K562 (cell line): Measurements from ENCODE around the gene EGFL7. TPM values are rescaled to one million over a fixed set of nuclear protein-coding genes. Genes with fewer than 3 reads are reported as not detected.
A peak's percentile ranks its signal among the peaks of the same experiment; 100 is the strongest.

Experiments used
- BRD4 ChIP-seq: fragments of 200-600 bp; sonication (generic); IDR thresholded peaks from 2 replicates; pipeline ENCODE4 v1.6.1; 2017; ENCODE audit warnings: inconsistent platforms
- CHCHD3 ChIP-seq: fragments of 250-450 bp; sonication (Bioruptor Pico); IDR thresholded peaks from 2 replicates; pipeline ENCODE4 v2.1.2; 2022; ENCODE audit warnings: mild to moderate bottlenecking
- FOSL1 ChIP-seq: fragments of 200-800 bp; sonication (Bioruptor generic); conservative IDR thresholded peaks from 2 replicates; pipeline ENCODE4 v1.6.1; 2016; ENCODE audit warnings: missing genetic modification characterization, missing compliant biosample characterization
- FOXA3 ChIP-seq, 2 experiments: fragments of 450-650 bp in 1 of 2; sonication (generic) in 1 of 2; formaldehyde crosslinking; IDR thresholded peaks in 1 of 2; conservative IDR thresholded peaks in 1 of 2; 2 replicates each; pipeline versions ENCODE4 v1.4.0 to v1.8.0; 2020 to 2022; ENCODE audit warnings: mild to moderate bottlenecking in 2 of 2, missing genetic modification reagents in 1 of 2
- HDAC8 ChIP-seq: fragments of 450-650 bp; IDR thresholded peaks from 2 replicates; pipeline ENCODE4 v1.6.1; 2016; ENCODE audit warnings: mild to moderate bottlenecking, missing genetic modification characterization, moderate library complexity, missing compliant biosample characterization
- HEY1 ChIP-seq: fragments of 250-450 bp; sonication (Bioruptor Pico); IDR thresholded peaks from 2 replicates; pipeline ENCODE4 v1.5.0; 2020; ENCODE audit warnings: mild to moderate bottlenecking, moderate library complexity, borderline replicate concordance
- HMBOX1 ChIP-seq: sonication (generic); IDR thresholded peaks from 2 replicates; pipeline ENCODE4 v1.6.1; 2016
- MAFG ChIP-seq: fragments of 450-650 bp; conservative IDR thresholded peaks from 2 replicates; pipeline ENCODE4 v1.6.1; 2016; ENCODE audit warnings: missing genetic modification characterization, missing compliant biosample characterization
- MAZ ChIP-seq, 2 experiments: fragments of 450-650 bp in 1 of 2; sonication (generic) in 1 of 2; formaldehyde crosslinking; IDR thresholded peaks in 1 of 2; conservative IDR thresholded peaks in 1 of 2; 2 replicates each; pipeline versions ENCODE4 v1.4.0 to v1.5.0; 2020; ENCODE audit warnings: mild to moderate bottlenecking in 1 of 2, missing genetic modification reagents in 1 of 2
- MBD1 ChIP-seq: fragments of 250-450 bp; sonication (Bioruptor Pico); IDR thresholded peaks from 2 replicates; pipeline ENCODE4 v1.8.0; 2022; ENCODE audit warnings: inconsistent platforms
- NFATC3 ChIP-seq: fragments of 450-650 bp; IDR thresholded peaks from 2 replicates; pipeline ENCODE4 v1.6.1; 2017; ENCODE audit warnings: mild to moderate bottlenecking
- NONO ChIP-seq, 2 experiments: fragments of 200-400 bp in 1 of 2; fragments of 450-650 bp in 1 of 2; formaldehyde crosslinking in 1 of 2; IDR thresholded peaks; 2 replicates each; pipeline ENCODE4 v1.6.1; 2017; ENCODE audit warnings: low read depth in 2 of 2, mild to moderate bottlenecking in 2 of 2, moderate library complexity in 2 of 2, low read length in 1 of 2
- NR2C2 ChIP-seq, 2 experiments: fragments of 200-800 bp in 1 of 2; sonication (Bioruptor generic) in 1 of 2; sonication (generic) in 1 of 2; formaldehyde crosslinking in 1 of 2; IDR thresholded peaks; 2 replicates each; pipeline versions ENCODE4 v1.6.1 to v1.8.0; 2016 to 2022; ENCODE audit warnings: mild to moderate bottlenecking in 1 of 2, missing compliant biosample characterization in 1 of 2, missing genetic modification characterization in 1 of 2, missing genetic modification reagents in 1 of 2
- NRF1 ChIP-seq, 2 experiments: fragments of 450-650 bp; IDR thresholded peaks in 1 of 2; conservative IDR thresholded peaks in 1 of 2; 2 replicates each; pipeline ENCODE4 v1.6.1; 2014; ENCODE audit warnings: mild to moderate bottlenecking in 2 of 2
- POLR2G ChIP-seq: fragments of 200-400 bp; formaldehyde crosslinking; IDR thresholded peaks from 2 replicates; pipeline ENCODE4 v1.6.1; 2017; ENCODE audit warnings: low read depth, mild to moderate bottlenecking, antibody characterized with exemption, low read length, moderate library complexity
- PURB ChIP-seq: sonication (generic); formaldehyde crosslinking; IDR thresholded peaks from 2 replicates; pipeline ENCODE4 v1.9.0; 2021; ENCODE audit warnings: low read depth, mild to moderate bottlenecking, missing genetic modification reagents
- SMAD4 ChIP-seq: fragments of 250-450 bp; sonication (Bioruptor Pico); conservative IDR thresholded peaks from 2 replicates; pipeline ENCODE4 v1.8.0; 2021; ENCODE audit warnings: inconsistent platforms, mild to moderate bottlenecking, moderate library complexity
- SMARCE1 ChIP-seq: fragments of 450-650 bp; IDR thresholded peaks from 2 replicates; pipeline ENCODE4 v1.7.1; 2016; ENCODE audit warnings: mild to moderate bottlenecking
- SNIP1 ChIP-seq: fragments of 450-650 bp; IDR thresholded peaks from 2 replicates; pipeline ENCODE4 v1.7.1; 2017; ENCODE audit warnings: low read depth, mild to moderate bottlenecking
- WHSC1 ChIP-seq: IDR thresholded peaks from one replicate; pipeline ENCODE4 v1.6.1; 2012; ENCODE audit warnings: low read length, control low read depth, inconsistent platforms
- YBX1 ChIP-seq: fragments of 450-650 bp; IDR thresholded peaks from 2 replicates; pipeline ENCODE4 v1.7.1; 2016; ENCODE audit warnings: mild to moderate bottlenecking
- YY1 ChIP-seq, 3 experiments: IDR thresholded peaks; 2 replicates each; pipeline ENCODE4 v1.6.1; 2011; ENCODE audit warnings: low read length in 2 of 3, mild to moderate bottlenecking in 2 of 3, moderate library complexity in 2 of 3, borderline replicate concordance in 1 of 3, control low read depth in 1 of 3, low read depth in 1 of 3; ENCODE audit not compliant: insufficient read depth in 3 of 3, insufficient replicate concordance in 2 of 3, control insufficient read depth in 1 of 3, insufficient read length in 1 of 3; ENCODE audit errors: extremely low read depth in 1 of 3
- ZBTB17 ChIP-seq: fragments of 450-650 bp; formaldehyde crosslinking; IDR thresholded peaks from 2 replicates; pipeline ENCODE4 v1.4.0; 2020; ENCODE audit warnings: mild to moderate bottlenecking
- ZFX ChIP-seq: sonication (generic); formaldehyde crosslinking; IDR thresholded peaks from 2 replicates; pipeline ENCODE4 v1.8.0; 2022; ENCODE audit warnings: mild to moderate bottlenecking, missing genetic modification reagents, moderate library complexity
- polyA plus RNA-seq, 8 experiments: library from polyadenylated mRNA; depleted of rRNA in 4 of 8; stranded (reverse) in 5 of 8; unstranded in 3 of 8; fragments of >200 nt; fragmentation: Nextera tagmentation in 2 of 8; fragmentation: Illumina TruSeq in 1 of 8; extraction: Ambion mirVana in 2 of 8; extraction: Trizol in 1 of 8; gene quantifications; 2 replicates each; pipeline versions ENCODE4 v1.2.1 to v1.2.3, GENCODE V29; 2011 to 2014; ENCODE audit warnings: inconsistent platforms in 1 of 8, missing spikeins in 1 of 8
- total RNA-seq, 7 experiments: library from RNA; depleted of rRNA in 6 of 7; stranded (reverse); fragments of >200 nt in 6 of 7; fragmentation: Illumina TruSeq in 2 of 7; extraction: Trizol in 2 of 7; gene quantifications; 2 replicates each; pipeline versions ENCODE4 v1.2.1 to v1.2.3, GENCODE V29; 2011 to 2021; ENCODE audit warnings: low replicate concordance in 1 of 7

Gene EGFL7
- total and polyA plus RNA-seq, 9 of the 15 experiments (the other 6 are each of a cell fraction or from before 2014, with no cell fraction given) = 1.5 to 286 (median 55.5) TPM

GRCh38 chr9:136644593-136645351 is 17.9 kb upstream of the EGFL7 start (continued):
- TF ChIP-seq POLR2G (peak; percentile 76), NR2C2 (CRISPR knock-in tag; IDR thresholded peaks at IDR 0.05) (no peak), NR2C2 (tag; IDR thresholded peaks at IDR 0.05) (peak; percentile 90), BRD4 (no peak), HDAC8 (tag) (no peak), CHCHD3 (CRISPR knock-in tag) (no peak), NRF1 (conservative IDR thresholded peaks at IDR 0.05 in 1 of 2, IDR thresholded peaks at IDR 0.05 in 1 of 2) (0 out of 4 replicates have a peak, but pooled peaks of 1 of the 2 experiments have one; percentile 26), FOXA3 (CRISPR knock-in tag; conservative IDR thresholded peaks at IDR 0.05 in 1 of 2, IDR thresholded peaks at IDR 0.05 in 1 of 2) (peak in 1 of 2 experiments; percentile 55; a peak in 1 of 4 replicates), ZFX (CRISPR knock-in tag) (peak; percentile 85), NFATC3 (no peak), NONO (IDR thresholded peaks at IDR 0.05; ENCODE audit: low read depth in 2 of 2, low read length in 1 of 2) (no peak), HMBOX1 (no peak), FOSL1 (peak; percentile 46), MBD1 (no peak), SMARCE1 (peak; percentile 50; the same call in 1 of the 2 replicates), SNIP1 (no peak), ZBTB17 (CRISPR knock-in tag) (peak; percentile 10; the same call in 1 of the 2 replicates), WHSC1 (no peak), PURB (CRISPR knock-in tag) (no peak), YBX1 (no peak), HEY1 (CRISPR knock-in tag) (no peak), MAFG (tag) (no peak), MAZ (CRISPR knock-in tag; conservative IDR thresholded peaks at IDR 0.05 in 1 of 2, IDR thresholded peaks at IDR 0.05 in 1 of 2) (peak; percentile 79 to 90), SMAD4 (CRISPR knock-in tag) (peak; percentile 52), YY1 (IDR thresholded peaks at IDR 0.05; ENCODE audit: borderline replicate concordance in 1 of 3, control insufficient read depth in 1 of 3, extremely low read depth in 1 of 3, insufficient read depth in 3 of 3, insufficient read length in 1 of 3, insufficient replicate concordance in 2 of 3, low read depth in 1 of 3, low read length in 2 of 3) (peak in 1 of 3 experiments; percentile 28)
